ENCODE measurements around the gene ENTPD2.
A peak's percentile ranks its signal among the peaks of the same experiment; 100 is the strongest.
"Not testable (repeated sequence)": the region's sequence is repeated elsewhere in the genome, so short reads cannot be mapped to it uniquely, and the experiment has no call there.

ENTPD2 gene

GRCh38 chr9:137064880-137065164 is 11.0 kb upstream of the ENTPD2 start:
- no peak for DNase-seq

DNA sequence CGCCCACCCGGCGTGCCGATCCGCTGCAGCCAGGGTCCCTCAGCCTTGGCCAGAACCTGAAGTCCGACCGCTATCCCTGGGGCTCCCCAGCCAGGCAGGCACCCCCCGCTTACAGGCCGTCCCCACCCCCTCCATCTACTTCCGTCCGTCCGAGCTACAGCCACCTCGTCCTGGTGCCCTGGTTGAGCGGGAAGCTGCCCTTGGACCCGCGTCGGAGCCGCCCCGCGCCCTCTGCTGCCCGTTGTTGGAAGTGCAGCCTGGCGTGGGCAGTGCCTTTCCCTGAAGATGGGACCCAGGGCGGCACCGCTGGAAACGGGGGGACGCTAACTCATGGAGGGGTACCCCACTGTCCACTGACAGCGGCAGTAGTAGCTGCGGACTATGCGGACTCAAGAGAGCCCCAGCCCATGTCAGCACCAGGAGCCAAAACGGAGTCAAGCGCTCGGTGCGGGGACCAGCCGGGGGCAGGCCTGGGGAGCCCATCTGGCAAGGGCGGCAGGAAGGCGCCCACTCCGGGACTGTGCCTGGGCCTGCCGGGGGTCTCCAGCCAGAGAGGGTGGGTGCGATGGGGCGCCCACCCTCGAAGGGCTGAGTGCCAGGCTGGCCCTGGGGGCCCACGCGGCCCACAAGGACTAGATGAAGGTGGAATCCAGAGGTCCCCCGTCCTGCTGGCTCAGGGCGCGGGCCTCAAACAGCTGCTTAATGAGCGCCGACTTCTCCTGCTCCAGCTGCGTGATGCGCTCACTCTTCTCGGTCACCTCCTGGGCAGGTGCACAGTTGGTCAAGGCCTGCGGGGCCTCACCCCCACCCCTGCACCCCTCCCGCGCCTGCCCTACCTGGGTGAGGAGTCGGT is 10.4 kb upstream of the ENTPD2 start:
- DNase-seq = no peak

- no peak for DNase-seq
Observed at GRCh38 chr9:137063311-137064026, 9.6 kb upstream of the ENTPD2 start.

GRCh38 chr9:137062798-137063197 is 8.9 kb upstream of the ENTPD2 start:
- not testable (repeated sequence) for DNase-seq

DNA sequence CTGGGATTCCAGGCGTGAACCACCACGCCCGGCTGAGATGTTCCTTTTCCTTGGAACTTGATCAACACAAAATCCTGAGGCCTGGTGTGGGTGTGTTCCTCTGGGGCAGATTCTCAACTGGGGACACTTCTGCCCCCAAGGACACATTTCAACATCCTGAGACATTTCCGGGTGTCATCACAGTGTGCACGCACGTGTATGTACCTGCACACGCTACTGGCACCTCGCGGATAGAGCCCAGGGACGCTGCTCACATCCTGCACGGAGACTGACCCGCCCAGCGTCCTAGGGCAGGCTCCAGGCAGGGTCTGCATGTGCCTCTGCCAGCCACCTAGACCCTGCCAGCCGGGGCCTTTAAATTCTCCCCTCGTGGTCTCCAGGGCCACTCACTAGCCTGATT is 8.5 kb upstream of the ENTPD2 start:
- DNase-seq = no peak

- DNase-seq = no peak
Observed at GRCh38 chr9:137058521-137059234, 4.8 kb upstream of the ENTPD2 start.

DNA sequence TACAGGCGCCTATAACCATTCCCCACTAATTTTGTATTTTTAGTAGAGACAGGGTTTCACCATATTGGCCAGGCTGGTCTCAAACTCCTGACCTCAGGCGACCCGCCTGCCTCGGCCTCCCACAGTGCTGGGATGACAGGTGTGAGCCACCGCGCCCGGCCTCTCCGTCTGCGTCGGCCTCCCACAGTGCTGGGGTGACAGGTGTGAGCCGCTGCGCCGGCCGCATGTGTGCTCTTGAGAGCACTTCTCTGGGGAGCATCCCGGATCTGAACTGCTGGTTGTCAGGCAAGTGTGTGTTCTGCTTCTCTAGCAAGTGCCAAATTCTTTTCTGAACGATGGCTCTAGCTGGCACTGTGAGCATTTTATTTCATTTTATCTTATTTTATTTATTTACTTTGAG is 3.7 kb upstream of the ENTPD2 start:
- no peak for DNase-seq

DNA sequence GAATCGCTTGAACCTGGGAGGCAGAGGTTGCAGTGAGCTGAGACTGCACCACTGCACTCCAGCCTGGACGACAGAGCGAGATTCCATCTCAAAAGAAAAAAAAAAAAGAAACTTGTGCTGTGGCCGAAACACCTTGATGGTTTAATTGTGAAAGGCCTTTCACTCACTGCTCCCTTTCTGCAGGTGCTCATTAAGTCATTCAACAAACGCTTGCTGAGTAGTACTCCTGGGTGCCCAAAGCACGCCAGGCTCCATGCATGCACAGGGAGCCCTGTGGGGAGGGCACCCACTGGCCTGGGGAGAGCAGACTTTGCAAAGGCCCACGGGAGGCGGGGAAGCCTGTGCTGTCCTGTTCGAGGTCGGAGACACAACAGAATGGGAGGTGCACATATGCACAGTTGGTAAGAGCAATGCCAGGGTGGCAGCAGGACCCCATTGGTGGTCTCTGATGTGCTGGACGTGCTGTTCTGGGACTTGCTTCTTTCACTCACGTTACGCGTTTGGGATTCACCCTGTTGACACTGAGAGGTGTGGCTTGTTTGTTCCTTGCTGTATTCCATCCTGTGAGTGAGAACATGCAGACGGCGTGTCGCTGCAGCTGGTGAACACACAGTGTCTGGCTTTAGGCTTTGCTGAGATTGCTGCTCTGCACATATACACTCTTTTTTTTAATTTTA is 3.0 kb upstream of the ENTPD2 start:
- no peak for DNase-seq

DNA sequence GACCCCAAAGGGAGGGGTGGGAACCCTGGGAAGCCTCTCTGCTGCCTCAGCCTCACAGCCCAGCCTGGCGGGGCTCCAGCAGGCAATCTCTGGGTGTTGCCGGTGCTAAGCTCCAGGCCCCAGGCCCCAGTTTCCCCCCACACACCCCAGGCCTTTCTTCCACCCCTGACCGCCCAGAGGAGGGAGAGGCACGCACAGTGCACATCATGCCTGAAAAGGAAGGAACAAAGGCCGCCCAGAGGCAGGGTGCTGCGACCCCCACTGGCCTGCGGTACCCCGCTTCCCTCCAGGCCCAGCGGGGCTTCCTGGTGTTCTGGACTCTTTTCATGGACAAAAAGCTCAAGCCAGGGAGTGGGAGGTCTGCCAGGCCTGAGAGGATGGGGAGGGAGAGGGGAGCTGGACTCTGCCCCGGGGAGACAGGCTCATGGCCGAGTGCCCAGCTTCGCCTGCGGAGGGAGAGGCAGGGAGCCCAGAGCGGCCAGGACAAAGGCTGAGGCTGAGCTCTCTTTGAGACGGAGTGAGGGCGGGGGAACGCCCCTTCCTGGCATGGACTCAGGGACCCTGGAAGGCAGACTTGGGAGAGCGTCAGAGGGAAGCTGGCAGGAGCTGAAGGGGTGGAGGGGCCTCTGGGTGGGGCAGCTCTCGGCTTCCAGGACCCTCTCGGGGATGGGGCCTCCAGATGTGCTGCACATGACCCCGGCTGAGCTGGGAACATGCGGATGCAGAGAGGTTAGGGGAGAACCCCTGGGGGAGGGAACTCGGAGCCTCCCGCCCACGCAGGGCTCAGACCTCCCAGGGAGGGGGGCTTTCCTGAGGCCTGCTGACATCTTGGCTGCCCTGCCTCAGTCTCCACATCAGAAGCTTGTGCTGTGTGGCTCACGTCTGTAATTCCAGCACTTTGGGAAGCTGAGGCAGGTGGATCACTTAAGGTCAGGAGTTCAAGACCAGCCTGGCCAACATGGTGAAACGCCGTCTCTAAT is 1.8 kb upstream of the ENTPD2 start:
- peak; percentile 60 for DNase-seq

DNA sequence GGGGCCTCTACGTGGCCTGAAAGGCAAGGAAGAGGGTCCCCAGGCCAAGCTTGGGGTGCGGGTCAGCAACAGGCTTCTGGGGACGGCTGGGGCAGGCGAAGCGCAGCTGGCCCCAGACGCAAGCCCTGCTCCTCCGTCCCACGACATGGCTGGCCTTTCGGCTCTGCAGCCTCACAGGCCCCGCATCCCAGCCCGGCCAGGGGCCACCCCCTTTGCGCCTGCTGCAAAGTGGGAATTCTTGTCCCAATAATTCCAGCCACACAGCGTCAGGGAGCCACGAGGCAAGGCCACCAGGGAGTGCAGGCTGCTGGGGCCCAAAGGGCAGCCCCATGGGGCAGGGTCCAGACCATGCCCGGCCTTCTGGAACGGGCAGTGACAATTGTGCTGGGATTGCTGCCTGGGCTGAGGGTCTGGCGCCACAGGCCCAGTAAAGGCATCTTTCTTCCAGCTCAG is 1.1 kb upstream of the ENTPD2 start:
- DNase-seq = no peak

DNA sequence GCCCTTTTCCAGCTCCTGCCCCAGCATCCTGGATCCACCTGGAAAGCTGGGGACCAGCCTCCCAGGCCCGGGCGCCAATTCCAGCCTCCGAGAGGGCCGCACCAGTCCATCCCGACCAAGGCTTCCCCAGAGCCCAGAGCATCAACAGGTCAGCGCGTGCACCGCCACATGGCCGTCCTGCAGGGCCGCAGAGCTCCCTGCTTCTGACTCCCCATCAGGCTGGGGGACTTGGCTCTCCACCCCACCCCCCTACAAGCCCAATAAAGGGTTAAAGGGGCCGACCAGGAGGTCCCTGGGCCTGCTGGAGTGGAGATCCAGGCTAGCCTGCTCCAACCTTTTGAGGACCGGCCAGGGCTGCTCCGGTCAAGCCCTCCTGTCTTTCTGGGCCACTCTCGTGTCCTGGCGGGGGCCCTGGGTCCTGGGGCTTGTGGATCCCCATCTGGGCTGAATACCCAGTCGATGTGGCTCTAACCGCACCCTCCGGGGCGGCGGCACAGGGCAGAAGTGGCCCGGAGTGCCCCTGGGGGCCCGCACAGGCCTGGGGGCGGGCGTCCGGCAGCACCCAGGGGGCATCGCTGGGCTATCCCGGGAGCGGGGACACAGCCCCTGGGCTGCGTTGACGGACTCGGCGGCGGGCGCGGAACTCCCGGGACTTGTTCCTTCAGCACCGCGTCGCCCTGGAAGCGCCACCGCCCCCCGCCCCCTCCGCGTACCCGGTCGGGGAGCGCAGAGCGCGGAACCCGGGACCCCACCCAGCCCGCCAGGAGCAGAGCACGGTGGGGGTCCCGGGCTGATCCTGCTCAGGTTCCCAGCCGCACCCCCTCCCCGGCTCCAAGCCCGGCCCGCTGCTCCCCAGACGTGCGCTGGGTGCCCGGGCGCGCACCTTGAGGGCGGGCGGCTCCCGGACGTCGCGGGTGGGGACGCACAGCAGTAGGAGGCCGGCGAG is 590 bp downstream of the ENTPD2 start:
- no peak for DNase-seq

- no peak for DNase-seq
Observed at GRCh38 chr9:137052293-137052692, 1.6 kb downstream of the ENTPD2 start.

- DNase-seq = no peak
Observed at GRCh38 chr9:137051145-137051724, 2.6 kb downstream of the ENTPD2 start.

DNA sequence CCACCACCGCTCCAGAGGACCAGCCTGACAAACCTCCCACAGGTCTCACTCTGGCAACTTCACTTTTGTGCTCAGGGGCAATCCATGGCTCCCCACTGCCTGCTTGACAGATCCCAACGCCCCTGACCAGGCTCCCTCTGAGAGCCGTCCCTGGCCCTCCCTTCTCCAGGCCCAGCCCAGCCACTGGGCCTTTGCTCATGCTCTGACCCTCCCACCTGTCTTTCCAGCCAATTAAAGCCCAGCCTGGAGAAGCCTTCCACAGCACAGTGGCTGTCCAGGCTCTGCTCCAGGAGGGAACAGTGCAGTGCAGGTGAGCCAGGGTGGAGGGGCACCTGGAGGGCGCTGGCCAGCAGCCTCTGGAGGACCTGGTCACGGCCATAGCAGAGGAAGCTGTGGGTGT is 3.3 kb downstream of the ENTPD2 start:
- no peak for DNase-seq

GRCh38 chr9:137049544-137050449 is 4.1 kb downstream of the ENTPD2 start:
- DNase-seq = no peak

DNA sequence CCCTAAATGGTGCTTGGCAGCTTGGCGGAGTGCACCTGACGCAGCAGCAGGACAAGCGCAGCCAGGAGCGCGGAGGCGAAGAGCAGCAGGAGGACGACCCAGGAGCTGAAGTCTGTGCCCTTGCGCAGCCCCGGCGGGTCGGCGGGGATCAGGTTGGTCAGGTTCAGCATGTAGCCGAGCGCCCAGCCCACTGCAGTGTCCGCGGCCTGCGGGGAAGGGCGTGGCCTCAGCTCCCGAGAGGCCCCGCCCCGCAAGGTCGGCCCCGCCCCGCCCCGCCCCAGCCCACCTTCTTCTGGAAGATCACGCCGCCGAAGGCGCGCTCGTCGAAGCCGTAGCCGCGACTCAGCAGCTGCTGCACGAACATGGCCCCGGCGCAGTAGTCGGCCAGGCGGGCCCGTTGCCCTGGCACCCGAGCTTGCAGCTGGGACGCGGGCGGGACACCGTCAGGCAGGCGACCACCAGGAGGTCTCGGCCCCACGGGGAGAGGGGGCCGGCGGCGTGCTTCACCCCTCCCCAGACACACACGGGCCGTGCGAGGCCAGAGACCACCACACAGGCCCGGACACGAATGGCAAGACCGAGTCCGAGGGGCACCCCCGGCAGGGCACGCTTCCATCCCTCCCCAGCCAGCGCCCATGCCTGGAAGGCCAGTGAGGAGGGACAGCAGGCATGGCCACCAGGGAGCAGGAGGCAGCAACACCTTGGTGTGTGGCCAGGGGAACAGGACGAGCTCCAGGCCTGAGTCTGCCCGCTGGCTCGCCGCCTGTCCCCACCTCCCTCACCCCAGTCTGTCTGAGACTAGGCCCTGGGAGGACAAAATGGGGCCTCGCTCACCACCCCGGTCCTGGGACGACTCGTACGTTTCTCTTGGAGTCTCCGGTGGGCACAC is 5.0 kb downstream of the ENTPD2 start:
- DNase-seq = no peak

DNA sequence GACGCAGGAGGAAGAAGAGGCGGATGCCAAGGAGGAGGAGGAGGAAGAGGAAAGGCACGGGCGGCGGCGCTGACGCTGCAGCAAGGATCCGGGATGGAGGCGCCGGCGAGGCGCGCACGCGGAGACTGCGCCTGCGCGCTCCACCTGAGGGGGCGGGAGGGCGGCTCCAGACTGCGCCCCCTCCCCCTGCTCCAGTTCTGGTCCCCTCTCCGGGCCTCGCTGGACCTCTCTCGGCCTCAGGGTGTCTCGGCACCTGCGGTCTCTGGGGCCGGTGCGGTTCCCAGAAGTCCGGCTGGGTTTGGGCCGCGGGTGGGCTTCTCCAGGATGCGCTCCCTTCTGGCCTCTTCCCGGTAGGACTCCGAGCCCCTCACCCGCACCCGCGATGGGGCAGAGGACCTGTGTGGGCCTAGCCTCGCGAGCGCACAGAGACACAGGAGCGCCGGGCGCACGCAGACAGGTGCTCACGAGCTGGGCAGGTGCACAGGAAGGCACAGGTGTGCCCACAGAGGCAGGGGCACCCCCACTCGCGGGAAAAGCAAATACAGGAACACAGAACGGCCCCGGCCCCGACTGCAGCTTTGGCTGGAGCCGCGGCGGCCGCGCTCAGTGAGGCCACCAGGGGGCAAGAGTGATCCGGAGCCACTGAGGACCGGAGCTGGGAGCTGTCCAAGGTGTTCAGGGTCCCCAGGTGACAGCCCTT is 7.6 kb downstream of the ENTPD2 start, which contains the start of gene NPDC1:
Gene NPDC1, minus strand, starts transcription at position 90 of the 700 bp plus-strand sequence. CDS start 188 bp downstream, outside the sequence.
- peak; percentile 92 for DNase-seq
